ENCODE measurements around the gene MYL6B.

DNA sequence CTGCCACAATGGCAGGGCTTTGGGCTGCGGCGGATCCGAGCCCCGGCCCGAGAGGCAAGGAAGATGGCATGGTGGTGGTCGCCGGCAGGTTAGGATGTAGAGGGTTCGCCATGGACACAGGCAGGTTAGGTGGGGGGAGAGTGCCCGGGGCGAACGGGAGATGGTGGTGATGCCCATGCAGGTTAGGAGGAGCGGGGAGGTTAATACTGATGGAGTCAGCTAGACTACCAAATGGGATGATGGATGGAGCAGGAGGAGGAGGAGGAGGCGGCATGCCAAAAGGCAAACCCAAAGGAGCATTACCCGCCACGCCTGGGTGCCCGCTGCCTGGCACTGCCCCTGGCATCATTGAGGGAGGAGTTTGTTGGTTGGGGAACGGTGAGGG lies 11.9 kb downstream of the MYL6B start:
- TF ChIP-seq, protein P1, sequence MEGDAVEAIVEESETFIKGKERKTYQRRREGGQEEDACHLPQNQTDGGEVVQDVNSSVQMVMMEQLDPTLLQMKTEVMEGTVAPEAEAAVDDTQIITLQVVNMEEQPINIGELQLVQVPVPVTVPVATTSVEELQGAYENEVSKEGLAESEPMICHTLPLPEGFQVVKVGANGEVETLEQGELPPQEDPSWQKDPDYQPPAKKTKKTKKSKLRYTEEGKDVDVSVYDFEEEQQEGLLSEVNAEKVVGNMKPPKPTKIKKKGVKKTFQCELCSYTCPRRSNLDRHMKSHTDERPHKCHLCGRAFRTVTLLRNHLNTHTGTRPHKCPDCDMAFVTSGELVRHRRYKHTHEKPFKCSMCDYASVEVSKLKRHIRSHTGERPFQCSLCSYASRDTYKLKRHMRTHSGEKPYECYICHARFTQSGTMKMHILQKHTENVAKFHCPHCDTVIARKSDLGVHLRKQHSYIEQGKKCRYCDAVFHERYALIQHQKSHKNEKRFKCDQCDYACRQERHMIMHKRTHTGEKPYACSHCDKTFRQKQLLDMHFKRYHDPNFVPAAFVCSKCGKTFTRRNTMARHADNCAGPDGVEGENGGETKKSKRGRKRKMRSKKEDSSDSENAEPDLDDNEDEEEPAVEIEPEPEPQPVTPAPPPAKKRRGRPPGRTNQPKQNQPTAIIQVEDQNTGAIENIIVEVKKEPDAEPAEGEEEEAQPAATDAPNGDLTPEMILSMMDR (conservative IDR thresholded peaks at IDR 0.05; ENCODE audit: low read depth, low read length): no peak
- TF ChIP-seq EZH2phosphoT487 (IDR thresholded peaks at IDR 0.05; ENCODE audit: borderline replicate concordance, low read length): no peak
